ENCODE measurements around the gene SLC35C1. TPM values are rescaled to one million over a fixed set of nuclear protein-coding genes. Genes with fewer than 3 reads are reported as not detected.

The SLC35C1 gene
- total RNA-seq, 1 experiment from 2014 or later = 8.9 TPM

DNA sequence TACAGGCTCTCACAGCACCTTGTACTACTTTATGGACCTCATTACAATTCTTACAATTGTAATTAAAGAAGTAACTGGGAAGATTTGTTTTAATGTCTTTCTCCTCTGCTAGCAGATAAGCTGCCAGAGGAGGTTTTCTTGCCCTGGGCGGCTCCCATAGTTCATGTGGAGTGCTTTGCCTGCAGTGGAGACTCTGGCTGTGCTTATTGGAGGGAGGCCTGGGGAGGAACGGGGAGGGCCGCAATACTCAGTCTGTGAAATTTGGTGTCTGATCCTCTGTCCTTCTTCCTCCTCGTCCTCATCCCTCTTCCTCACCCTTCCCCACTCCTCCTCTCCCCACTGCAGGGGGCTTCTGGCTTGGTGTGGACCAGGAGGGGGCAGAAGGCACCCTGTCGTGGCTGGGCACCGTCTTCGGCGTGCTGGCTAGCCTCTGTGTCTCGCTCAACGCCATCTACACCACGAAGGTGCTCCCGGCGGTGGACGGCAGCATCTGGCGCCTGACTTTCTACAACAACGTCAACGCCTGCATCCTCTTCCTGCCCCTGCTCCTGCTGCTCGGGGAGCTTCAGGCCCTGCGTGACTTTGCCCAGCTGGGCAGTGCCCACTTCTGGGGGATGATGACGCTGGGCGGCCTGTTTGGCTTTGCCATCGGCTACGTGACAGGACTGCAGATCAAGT is 5.6 kb downstream of the SLC35C1 start:
- Histone ChIP-seq H2AFZ (ENCODE audit: low read length) (no peak overlapping the region), H4K20me1 (ENCODE audit: control insufficient read depth, insufficient read depth, insufficient read length) (no peaks in the 10 kb centered on the region), H2BK15ac (ENCODE audit: low read depth, low read length) (no peak overlapping the region), H3K56ac (ENCODE audit: insufficient read length, low read depth, low read length) (no peak overlapping the region), H3K9me3 (ENCODE audit: control insufficient read depth, low read depth, low read length) (no peaks in the 10 kb centered on the region), H4K5ac (ENCODE audit: insufficient read length, low read depth, low read length) (no peak overlapping the region), H3K23ac (ENCODE audit: insufficient read length, low read depth, low read length) (no peak overlapping the region), H3K27me3 (ENCODE audit: insufficient read depth, low read length) (no peaks in the 10 kb centered on the region), H3K18ac (ENCODE audit: insufficient read length, low read depth, low read length) (no peak overlapping the region), H4K91ac (ENCODE audit: insufficient read length, low read depth, low read length) (no peak overlapping the region), H3K27ac (ENCODE audit: insufficient read length, low read depth, low read length) (no peak overlapping the region), H3K4me2 (ENCODE audit: insufficient read depth, insufficient read length, low read length) (no peak overlapping the region), H3T11ph (ENCODE audit: low read length) (no peak overlapping the region), H3K4me1 (ENCODE audit: insufficient read depth, low read length) (no peaks in the 10 kb centered on the region; the same call in 1 of the 2 replicates), H3K79me1 (ENCODE audit: insufficient read depth, low read depth, low read length, poor library complexity, severe bottlenecking) (no peaks in the 10 kb centered on the region), H2BK12ac (ENCODE audit: insufficient read length, low read depth, low read length) (no peak overlapping the region), H3K9ac (ENCODE audit: extremely low read depth, insufficient read length, low read length) (no peak overlapping the region), H3K79me2 (ENCODE audit: insufficient read depth, low read length) (no peaks in the 10 kb centered on the region), H4K8ac (replicated peaks; ENCODE audit: insufficient read length, low read depth, low read length) (no peak overlapping the region), H3K23me2 (ENCODE audit: insufficient read length, low read depth, low read length, poor library complexity, severe bottlenecking) (peaks cover 6% of the 10 kb centered on the region), H3K14ac (ENCODE audit: insufficient read depth, low read length) (no peak overlapping the region), H2BK5ac (ENCODE audit: insufficient read length, low read length) (no peak overlapping the region), H2BK120ac (ENCODE audit: low read depth, low read length, poor library complexity, severe bottlenecking) (no peak overlapping the region), H3K4ac (ENCODE audit: low read depth, low read length) (no peak overlapping the region), H2AK5ac (ENCODE audit: insufficient read length, low read length) (no peak overlapping the region), H2BK20ac (ENCODE audit: low read depth, low read length, poor library complexity, severe bottlenecking) (no peak overlapping the region)
- DNase-seq = no peak
- H3K9me3 Mint-ChIP-seq = no peaks in the 10 kb centered on the region
- peaks cover 0 to 15% (median 15%) of the 10 kb centered on the region in 3 experiments; a peak in 5 of 7 replicates for H3K36me3 Mint-ChIP-seq (ENCODE audit: insufficient read depth in 1 of 3, low read depth in 3 of 3)
- H3K4me1 Mint-ChIP-seq = peaks cover 26 to 30% of the 10 kb centered on the region in 2 experiments
- TF ChIP-seq, protein P1, sequence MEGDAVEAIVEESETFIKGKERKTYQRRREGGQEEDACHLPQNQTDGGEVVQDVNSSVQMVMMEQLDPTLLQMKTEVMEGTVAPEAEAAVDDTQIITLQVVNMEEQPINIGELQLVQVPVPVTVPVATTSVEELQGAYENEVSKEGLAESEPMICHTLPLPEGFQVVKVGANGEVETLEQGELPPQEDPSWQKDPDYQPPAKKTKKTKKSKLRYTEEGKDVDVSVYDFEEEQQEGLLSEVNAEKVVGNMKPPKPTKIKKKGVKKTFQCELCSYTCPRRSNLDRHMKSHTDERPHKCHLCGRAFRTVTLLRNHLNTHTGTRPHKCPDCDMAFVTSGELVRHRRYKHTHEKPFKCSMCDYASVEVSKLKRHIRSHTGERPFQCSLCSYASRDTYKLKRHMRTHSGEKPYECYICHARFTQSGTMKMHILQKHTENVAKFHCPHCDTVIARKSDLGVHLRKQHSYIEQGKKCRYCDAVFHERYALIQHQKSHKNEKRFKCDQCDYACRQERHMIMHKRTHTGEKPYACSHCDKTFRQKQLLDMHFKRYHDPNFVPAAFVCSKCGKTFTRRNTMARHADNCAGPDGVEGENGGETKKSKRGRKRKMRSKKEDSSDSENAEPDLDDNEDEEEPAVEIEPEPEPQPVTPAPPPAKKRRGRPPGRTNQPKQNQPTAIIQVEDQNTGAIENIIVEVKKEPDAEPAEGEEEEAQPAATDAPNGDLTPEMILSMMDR (conservative IDR thresholded peaks at IDR 0.05) = no peak
- no peak overlapping the region for H3K27ac Mint-ChIP-seq
- H3K27me3 Mint-ChIP-seq (ENCODE audit: low read depth) = no peaks in the 10 kb centered on the region
- WGBS (ENCODE audit: extremely low coverage, insufficient read length, low lambda C conversion rate) = no CpG with 5 or more reads among the region's 23 CpGs
- H3K4me3 Mint-ChIP-seq = no peak overlapping the region

Measured in H9 (cell line).